GM04503 (cell line): ENCODE data around the gene NIN.
"Not testable (repeated sequence)": the region's sequence is repeated elsewhere in the genome, so short reads cannot be mapped to it uniquely, and the experiment has no call there.

ENCODE experiments used
- DNase-seq: peaks from one replicate; pipeline ENCODE4 v3.0.0-alpha.2; 2012; ENCODE audit warnings: low read depth

NIN gene

GRCh38 chr14:50820786-50821509 is 10.0 kb downstream of the NIN start:
- no peak for DNase-seq

GRCh38 chr14:50819303-50819702 is 11.7 kb downstream of the NIN start:
- DNase-seq, result not testable (repeated sequence)

- DNase-seq, result no peak
Observed at GRCh38 chr14:50816395-50817047, 14.4 kb downstream of the NIN start.

- DNase-seq, result not testable (repeated sequence)
Observed at GRCh38 chr14:50815526-50815925, 15.4 kb downstream of the NIN start.

- DNase-seq, result not testable (repeated sequence)
Observed at GRCh38 chr14:50815058-50815457, 15.9 kb downstream of the NIN start.

- no peak for DNase-seq
Observed at GRCh38 chr14:50814161-50814560, 16.8 kb downstream of the NIN start.

GRCh38 chr14:50813544-50813863 is 17.5 kb downstream of the NIN start:
- DNase-seq, result no peak

- DNase-seq, result no peak
Observed at GRCh38 chr14:50812856-50813543, 18.0 kb downstream of the NIN start.

GRCh38 chr14:50812180-50812579 is 18.8 kb downstream of the NIN start:
- no peak for DNase-seq

- no peak for DNase-seq
Observed at GRCh38 chr14:50808053-50808452, 22.9 kb downstream of the NIN start.

- no peak for DNase-seq
Observed at GRCh38 chr14:50806241-50806933, 24.6 kb downstream of the NIN start.

GRCh38 chr14:50805396-50805795 is 25.6 kb downstream of the NIN start:
- no peak for DNase-seq

GRCh38 chr14:50804181-50804721 is 26.7 kb downstream of the NIN start:
- DNase-seq, result peak; percentile 73

- no peak for DNase-seq
Observed at GRCh38 chr14:50801706-50802105, 29.3 kb downstream of the NIN start.

- no peak for DNase-seq
Observed at GRCh38 chr14:50800032-50800431, 30.9 kb downstream of the NIN start.

- no peak for DNase-seq
Observed at GRCh38 chr14:50798048-50798421, 32.9 kb downstream of the NIN start.

- DNase-seq, result no peak
Observed at GRCh38 chr14:50797250-50798047, 33.5 kb downstream of the NIN start.

GRCh38 chr14:50796390-50796789 is 34.6 kb downstream of the NIN start:
- DNase-seq, result no peak

- no peak for DNase-seq
Observed at GRCh38 chr14:50795909-50796308, 35.1 kb downstream of the NIN start.

- DNase-seq, result no peak
Observed at GRCh38 chr14:50795142-50795541, 35.8 kb downstream of the NIN start.

- DNase-seq, result no peak
Observed at GRCh38 chr14:50794068-50794645, 36.8 kb downstream of the NIN start.
